Astrocyte of the spinal cord (primary cell): ENCODE measurements around the gene C3.

Experiments used
- DNase-seq: peaks from one replicate; pipeline ENCODE4 v3.0.0; 2011; ENCODE audit warnings: low read depth, low spot score
- H3K4me3 ChIP-seq: 2 replicates; pipeline ENCODE4 v1.5.1; 2011; ENCODE audit warnings: low read depth, mild to moderate bottlenecking, low read length, moderate library complexity
- CTCF ChIP-seq: IDR thresholded peaks from 2 replicates; pipeline ENCODE4 v1.5.1; 2012; ENCODE audit warnings: low read depth, mild to moderate bottlenecking, low read length, inconsistent platforms
- in situ Hi-C: cut with HindIII; loops from 2 replicates; pipeline ENCODE4 v1.10.0; 2017; ENCODE audit warnings: low sequenced_read_pairs

C3 gene

GRCh38 chr19:6720369-6721137, at the start of gene C3:
C3 (minus strand) TSS chr19:6720650; CDS start chr19:6720589, 61 bp downstream.
- no peak for DNase-seq
- no peak for TF ChIP-seq CTCF
- no peak within 1 kb of the TSS for H3K4me3 ChIP-seq
- in situ Hi-C loops, result no loop called here

- no peak for TF ChIP-seq CTCF
- in situ Hi-C loops, result no loop called here
- no peak for DNase-seq
- H3K4me3 ChIP-seq, result no peak overlapping the region
Observed at GRCh38 chr19:6769006-6769619, 48.7 kb upstream of the C3 start.

- TF ChIP-seq CTCF, result no peak
- no peak for DNase-seq
- in situ Hi-C loops, result no loop called here
- no peak overlapping the region for H3K4me3 ChIP-seq
Observed at GRCh38 chr19:6768236-6768785, 47.9 kb upstream of the C3 start.

GRCh38 chr19:6767357-6768235, 47.1 kb upstream of the C3 start, which contains the start of gene SH2D3A:
SH2D3A (minus strand) TSS chr19:6767435; CDS start chr19:6763748, 3,687 bp downstream.
- no peak within 1 kb of the TSS for H3K4me3 ChIP-seq
- no peak for DNase-seq
- in situ Hi-C loops, result no loop called here
- no peak for TF ChIP-seq CTCF

- in situ Hi-C loops, result no loop called here
- H3K4me3 ChIP-seq, result no peak overlapping the region
- no peak for TF ChIP-seq CTCF
- DNase-seq, result no peak
Observed at GRCh38 chr19:6767081-6767356, 46.6 kb upstream of the C3 start.

- no peak overlapping the region for H3K4me3 ChIP-seq
- in situ Hi-C loops, result no loop called here
- no peak for DNase-seq
- no peak for TF ChIP-seq CTCF
Observed at GRCh38 chr19:6766357-6767080, 46.1 kb upstream of the C3 start.
